Measurements from ENCODE around the gene PHF8. TPM values are rescaled to one million over a fixed set of nuclear protein-coding genes. Genes with fewer than 3 reads are reported as not detected.

PHF8 gene
- polyA plus RNA-seq, 4 donors, result 22.5 to 32.8 (median 30.5) TPM

DNA sequence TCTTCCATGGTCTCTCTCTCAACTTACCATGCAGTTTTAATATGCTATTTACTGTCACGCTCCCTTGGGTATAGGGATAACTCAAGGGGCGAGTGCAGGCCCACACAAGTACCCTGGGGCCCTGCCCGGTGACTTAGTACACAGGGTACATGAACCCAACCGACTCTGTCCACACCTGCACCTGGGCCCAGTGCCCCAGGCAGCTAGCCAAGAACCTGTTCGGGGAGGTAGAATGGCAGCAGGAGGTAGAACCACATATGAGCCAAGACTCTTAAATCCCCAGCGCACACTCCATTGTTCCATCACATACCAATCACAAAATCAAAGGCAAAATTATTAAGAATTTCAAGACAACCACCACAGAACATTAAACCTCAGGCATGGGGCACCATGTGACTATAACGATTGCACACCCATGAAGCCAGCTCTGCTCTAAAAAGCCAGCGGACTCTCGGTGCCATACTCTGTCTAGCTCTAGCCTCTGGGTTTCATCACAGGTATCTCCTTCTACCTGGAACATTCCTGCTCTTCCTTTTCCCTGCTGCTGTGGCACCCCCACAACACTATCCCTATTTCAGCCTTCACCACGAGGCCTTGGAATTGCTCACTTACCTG lies 14.6 kb downstream of the PHF8 start:
- DNase-seq (ENCODE audit: low read depth in 4 of 4, low spot score in 3 of 4), result no peak

DNA sequence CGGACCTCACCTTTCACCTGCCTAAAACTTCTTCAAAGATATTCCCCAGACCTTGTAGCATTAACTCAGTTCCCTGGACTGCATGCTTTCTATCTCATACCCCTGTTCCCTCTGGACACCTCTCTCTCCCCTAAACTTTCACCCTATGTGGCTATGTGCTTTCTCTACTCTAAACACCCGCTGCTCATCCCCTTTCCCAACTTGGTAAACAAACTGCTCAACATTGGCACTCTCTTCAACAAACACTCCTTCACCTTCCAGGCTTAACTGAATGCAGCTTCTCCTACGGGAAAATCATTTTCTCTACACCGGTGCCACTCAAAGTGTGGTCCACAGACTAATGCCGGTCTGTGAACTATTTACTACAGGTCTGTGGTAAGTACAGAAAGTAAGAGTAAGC lies 19.9 kb downstream of the PHF8 start:
- DNase-seq (ENCODE audit: low read depth in 4 of 4, low spot score in 3 of 4), result no peak

DNA sequence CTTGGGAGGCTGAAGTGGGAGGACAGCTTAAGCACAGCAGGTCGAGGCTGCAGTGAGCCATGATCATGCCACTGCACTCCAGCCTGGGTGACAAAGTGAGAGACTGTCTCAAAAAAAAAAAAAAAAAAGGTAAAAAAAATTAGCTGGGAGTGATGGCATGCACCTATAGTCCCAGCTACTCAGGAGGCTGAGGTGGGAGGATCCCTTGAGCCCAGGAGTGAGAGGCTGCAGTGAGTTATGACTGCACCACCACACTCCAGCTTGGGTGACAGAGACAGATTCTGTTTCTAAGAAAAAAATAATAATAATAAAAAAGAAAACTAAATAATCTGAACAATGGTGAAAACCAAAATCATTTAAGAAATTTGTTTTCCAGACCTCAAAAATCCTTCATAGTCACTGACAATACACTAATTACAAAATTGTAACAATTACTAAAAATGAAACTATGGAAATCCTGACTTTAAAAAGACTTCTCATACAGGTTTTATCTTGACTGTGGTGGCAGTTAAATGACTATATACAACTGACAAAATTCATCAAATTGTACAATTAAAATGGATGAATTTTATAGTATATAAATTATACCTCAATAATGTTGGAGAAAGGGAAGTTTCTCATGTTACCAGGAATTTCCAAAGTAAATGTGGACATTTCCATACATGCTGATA lies 31.3 kb downstream of the PHF8 start:
- no peak for DNase-seq (ENCODE audit: low read depth in 4 of 4, low spot score in 3 of 4)

DNA sequence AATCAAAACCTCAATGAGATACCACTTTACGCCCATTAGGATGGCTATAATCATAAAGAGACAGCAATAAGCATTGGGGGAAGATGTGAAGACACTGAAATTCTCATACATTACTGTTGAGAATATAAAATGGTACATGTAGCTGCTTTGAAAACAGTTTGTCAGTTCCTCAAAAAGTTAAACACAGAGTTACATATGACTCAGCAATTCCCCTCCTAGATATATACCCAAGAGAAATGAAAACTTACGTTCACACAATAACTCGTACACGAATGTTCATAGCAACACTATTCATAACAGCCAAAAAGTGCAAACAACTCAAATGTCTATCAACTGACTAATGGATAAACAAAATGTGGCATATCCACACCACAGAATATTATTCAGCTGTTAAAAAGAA lies 36.6 kb downstream of the PHF8 start:
- DNase-seq (ENCODE audit: low read depth in 4 of 4, low spot score in 3 of 4), result no peak

DNA sequence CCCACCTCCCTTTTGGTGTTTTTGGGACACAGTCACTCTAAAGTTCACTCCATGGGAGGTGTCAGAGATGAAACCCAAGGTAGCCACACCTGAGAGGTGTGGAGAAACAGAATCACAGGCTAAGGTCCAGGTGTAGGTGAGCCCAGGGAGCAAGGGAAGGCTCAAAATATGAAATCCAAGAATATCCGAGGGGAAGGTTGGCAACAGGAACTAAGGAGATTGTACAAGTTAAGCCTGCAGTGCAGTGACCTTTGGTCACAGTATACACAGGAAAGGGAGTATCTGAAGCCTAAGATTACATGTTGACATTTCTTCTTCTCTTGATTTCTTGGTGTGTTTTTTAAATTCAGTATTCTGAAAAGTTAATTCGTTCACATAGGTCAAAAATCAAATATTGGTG lies 46.5 kb downstream of the PHF8 start:
- DNase-seq (ENCODE audit: low read depth in 4 of 4, low spot score in 3 of 4), result no peak

DNA sequence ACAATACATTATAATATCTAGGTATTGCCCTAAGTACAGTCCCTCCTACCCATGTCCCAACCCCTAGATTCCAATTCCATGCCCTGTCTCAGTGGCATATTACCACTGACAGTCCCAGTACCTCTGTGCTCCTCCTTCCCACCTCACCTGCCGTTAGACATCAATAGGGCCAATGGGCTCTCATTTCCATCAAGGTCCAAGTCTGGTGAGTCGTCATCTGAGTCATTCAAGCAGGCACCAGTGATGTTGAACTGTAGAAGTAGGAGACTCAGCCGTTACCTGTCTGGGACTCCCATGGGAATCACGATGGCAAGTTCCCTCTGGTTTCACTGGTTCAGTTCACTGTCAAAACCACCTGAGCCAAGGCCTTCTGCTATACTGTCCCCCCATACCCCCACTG lies 51.7 kb downstream of the PHF8 start:
- no peak for DNase-seq (ENCODE audit: low read depth in 4 of 4, low spot score in 3 of 4)

DNA sequence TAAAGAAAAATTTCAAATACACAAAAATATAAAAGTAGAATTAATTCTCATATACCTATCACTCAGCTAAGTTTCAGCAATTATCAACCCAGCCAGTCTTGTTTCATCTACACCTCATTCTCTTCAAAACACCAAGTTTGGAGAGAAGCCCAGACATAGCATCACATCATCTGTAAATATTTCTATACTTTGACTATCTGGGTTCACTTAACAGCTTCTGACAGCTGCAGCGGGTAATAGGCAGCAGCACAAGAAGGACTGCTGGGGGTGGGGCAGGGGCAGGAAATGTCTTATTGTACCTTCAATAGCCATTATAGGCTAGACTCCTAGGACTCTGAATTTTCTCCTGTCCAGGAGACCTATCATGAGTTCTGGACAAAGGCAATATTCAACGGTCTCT lies 54.1 kb downstream of the PHF8 start:
- no peak for DNase-seq (ENCODE audit: low read depth in 4 of 4, low spot score in 3 of 4)

DNA sequence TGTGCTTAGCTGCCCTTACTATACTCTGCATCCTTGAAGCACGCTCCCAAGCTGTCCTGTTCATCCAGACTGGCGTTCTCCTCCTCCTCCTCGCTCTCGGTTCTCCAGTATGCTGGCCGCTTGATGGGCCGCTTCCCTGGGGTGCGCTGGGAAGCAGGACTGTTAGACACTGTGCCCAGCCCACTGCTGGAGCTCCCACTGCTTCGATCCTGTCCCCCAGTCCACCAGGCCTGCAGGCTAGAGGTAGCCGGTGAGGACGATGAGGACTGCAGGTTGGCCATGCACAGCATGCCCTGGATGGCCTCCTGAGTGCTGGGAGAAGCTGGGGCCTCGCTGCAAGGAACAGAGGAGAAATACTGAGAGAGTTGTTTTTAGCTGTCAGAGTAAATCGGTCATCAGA lies 59.4 kb downstream of the PHF8 start:
- DNase-seq (ENCODE audit: low read depth in 4 of 4, low spot score in 3 of 4), result no peak

DNA sequence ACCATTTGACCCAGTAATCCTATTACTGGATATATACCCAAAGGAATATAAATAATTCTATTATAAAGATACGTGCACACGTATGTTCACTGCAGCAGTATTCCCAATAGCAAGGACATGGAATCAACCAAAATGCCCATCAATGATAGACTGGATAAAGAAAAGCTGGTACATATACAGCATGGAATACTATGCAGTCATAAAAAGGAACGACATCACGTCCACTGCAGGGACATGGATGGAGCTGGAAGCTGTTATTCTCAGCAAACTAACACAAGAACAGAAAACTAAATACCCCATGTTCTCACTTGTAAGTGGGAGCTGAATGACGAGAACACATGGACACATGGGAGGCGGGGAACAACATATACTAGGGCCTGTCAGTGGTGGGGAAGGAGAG lies 69.7 kb downstream of the PHF8 start:
- no peak for DNase-seq (ENCODE audit: low read depth in 4 of 4, low spot score in 3 of 4)

DNA sequence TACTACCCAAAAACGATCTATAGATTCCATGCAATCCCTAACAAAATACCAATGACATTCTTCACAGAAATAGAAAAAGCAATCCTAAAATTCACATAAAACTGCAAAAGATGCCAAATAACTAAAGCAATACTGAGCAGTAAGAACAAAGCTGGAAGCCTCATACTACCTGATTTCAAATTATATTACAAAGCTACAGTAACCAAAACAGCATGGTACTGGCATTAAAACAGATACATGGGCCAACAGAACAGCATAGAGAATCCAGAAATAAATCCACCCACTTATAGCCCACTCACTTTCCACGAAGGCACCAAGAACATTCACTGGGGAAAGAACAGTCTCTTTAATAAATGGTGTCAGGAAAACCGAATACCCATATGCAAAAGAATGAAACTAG lies 74.7 kb downstream of the PHF8 start:
- no peak for DNase-seq (ENCODE audit: low read depth in 4 of 4, low spot score in 3 of 4)

DNA sequence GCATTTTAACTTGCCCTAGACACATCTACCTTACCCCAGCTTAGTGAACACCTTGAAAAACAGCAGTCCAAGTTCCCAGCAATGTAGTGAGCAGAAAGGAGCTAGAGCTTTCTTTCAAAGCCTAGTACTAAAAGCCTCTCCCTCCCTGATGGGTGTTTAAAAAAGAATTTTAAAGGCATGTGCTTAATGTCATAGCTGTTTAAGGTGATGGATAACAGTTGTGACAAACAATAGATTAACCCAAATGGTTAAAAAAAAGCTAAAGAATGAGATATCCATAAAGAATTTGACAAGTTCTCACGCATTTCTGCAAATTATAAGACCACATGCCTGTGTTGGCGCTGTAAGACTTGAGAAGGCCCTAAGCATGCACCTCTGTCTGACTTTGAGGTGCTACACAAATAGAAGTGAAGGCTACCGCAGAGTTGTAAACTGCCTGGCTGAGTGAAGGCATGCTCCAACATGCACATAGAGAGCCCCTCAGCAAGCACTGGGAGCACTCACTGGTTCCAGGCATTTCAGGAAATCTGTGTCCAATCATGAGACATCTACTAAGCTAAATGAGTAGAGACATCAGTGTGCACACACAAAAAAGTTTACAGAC lies 94.0 kb downstream of the PHF8 start:
- no peak for DNase-seq (ENCODE audit: low read depth in 4 of 4, low spot score in 3 of 4)

DNA sequence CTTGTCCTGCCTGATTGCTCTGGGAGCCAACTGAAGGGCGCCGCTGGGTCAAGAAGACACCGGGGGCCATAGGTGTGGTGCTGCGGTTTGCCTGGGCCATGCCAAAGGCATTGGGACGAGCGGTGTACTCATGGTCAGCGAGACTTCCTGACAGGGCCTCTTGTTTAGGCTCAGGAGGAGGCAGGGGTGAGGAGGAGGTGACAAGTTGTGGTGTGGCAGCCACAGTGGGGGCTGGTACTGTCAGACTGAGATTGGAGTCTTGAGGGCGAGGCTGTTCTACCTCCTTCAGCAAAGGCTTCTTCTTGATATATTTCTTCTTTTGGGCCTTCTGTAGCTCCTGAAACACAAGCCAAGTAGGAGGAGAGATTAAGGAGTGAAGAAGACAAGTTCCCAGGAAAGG lies 104.1 kb downstream of the PHF8 start:
- no peak for DNase-seq (ENCODE audit: low read depth in 4 of 4, low spot score in 3 of 4)

DNA sequence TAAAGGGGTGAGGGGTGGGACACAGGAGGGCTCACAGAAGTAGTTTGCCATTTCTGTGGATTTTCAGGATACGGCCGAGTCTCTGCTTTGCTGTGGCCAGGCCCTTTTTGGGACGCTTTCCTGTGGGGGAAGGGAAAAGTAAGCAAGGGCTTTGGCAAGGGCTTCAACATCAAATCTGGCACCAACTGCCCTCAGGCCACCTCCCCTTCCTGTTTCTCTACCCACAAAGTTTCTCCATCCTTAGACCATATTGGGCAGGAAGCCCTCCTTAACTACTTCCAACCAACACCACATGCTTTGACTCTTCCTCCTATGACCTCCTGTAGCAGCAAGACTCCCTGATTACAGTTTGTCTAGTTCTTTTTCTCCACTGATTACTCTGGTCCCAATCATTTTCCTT lies 105.1 kb downstream of the PHF8 start:
- no peak for DNase-seq (ENCODE audit: low read depth in 4 of 4, low spot score in 3 of 4)

DNA sequence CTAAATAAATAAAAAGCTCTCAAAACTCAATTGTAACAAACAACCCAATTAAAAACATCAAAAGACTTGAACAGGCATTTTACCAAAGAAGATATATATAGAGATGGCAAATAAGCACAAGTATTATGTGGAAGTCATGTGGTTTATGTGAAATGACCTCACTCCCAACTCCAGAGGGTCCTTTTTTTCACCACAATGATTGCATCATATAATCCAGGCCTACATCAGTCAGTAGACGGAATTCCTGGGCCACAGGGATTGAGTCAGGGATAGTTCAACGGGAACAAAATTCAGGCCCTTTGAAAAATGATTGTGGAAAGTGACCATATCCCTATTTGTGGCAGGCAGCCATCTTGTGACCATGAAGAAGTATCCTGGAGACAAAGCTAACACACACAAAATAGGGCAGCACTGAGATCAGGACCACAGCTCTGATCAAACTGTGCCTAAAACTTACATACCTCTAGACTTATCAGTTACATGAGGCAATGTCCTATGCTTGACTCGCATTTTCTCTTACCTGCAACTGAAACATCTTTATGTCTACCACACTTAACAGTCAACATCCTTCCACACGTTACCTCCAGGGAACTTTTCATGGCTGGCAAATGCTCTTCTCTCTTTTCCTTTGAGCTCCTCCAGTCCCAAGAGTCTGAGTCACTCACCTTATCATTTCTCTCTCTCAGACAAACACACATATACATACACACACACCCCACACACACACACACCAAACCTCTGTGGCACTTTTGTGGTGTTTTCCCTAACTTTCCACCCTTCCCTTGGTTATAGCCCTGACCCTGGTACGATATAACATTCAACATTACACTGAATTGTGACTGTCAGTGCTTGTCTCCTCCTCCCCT lies 113.5 kb downstream of the PHF8 start:
- no peak for DNase-seq (ENCODE audit: low read depth in 4 of 4, low spot score in 3 of 4)

DNA sequence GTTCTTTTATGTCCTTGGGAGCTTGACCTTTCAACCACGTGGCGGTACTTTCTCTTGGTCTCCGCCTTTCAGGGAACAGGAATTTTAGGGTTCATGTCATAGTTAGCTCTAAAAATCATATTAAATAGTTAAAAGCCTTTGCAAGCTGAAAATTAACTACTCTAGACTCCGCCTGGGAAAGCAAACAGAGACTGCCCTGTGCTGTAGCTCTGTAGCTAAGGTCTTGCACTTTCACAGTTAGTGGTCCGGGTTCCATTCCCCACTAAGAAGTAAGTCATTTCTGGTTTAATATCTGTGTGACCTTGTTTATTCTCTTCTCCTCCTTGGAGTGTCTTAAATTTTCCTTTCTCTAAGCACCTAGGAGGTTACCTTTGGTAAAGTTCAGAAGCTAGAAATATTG lies 118.2 kb downstream of the PHF8 start:
- DNase-seq (ENCODE audit: low read depth in 4 of 4, low spot score in 3 of 4), result no peak

DNA sequence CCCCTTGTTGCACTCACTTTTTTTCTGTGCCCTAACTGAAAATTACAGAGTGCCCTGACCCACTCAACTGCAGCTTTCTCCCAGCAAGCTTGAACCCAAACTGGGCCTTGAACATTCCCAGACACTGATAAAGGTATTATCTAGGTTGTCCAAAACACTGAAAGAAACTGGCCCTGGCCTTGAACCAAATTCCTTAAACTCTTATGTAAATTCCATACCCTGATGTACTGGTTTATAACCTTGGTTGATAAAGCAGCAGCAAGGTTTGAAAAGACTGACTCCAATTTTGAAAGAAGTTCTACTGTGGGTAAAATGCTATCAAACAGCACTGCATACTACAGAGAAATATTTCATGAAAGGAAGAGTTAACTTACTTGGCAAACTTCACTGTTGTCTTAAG lies 125.6 kb downstream of the PHF8 start:
- DNase-seq (ENCODE audit: low read depth in 4 of 4, low spot score in 3 of 4), result no peak

DNA sequence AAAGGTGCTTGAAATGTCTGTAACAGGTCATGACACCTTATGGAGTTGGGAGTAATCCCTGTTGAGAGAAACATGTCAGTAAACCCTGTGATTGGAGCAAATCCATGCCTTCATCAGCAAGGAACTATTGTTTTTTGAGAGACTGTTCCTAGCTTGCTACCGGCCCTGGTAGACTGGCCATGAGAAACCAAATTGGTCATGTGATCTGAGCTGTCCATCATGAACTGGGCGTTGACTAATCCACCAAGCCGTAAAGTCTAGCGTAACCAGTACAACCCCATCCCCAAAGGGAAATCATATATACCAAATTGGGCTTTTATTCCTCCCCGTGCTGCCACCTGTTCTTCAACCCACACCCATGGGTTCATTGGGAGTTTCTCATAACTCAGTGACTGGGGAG lies 143.7 kb downstream of the PHF8 start:
- DNase-seq (ENCODE audit: low read depth in 4 of 4, low spot score in 3 of 4), result no peak

DNA sequence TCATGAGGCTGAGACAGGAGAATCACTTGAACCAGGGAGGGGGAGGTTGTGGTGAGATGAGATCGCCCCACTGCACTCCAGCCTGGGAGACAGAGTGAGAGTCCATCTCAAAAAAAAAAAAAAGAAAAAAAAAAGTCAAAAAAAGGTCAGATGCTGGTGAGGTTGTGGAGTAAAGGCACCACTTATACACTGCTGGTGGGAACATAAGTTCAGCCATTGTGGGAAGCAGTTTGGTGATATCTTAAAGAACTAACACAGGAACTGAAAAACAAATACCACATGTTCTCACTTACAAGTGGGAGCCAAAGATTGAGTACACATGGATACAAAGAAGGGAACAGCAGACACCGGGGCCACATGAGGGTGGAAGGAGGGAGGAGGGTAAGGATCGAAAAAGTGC lies 149.0 kb downstream of the PHF8 start:
- no peak for DNase-seq (ENCODE audit: low read depth in 4 of 4, low spot score in 3 of 4)
